ENCODE data around the gene PRKN.

DNA sequence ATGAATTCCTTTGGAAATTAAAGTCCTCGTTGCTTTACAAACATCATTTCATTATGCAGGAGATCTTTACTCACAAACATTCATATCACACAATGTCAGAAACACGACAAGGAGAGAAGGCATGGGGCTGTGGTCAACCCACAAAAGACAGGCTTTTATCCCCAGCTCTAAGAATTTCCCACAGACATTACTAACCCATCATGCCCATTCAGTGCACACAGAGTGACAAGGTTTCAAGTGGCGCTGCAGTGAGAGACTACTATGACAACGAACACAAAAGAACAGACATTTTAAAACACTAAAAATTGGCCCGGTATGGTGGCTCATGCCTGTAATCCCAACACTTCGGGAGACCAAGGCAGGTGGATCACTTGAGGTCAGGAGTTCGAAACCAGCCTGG lies 873.9 kb downstream of the PRKN start:
- TF ChIP-seq, protein P1, sequence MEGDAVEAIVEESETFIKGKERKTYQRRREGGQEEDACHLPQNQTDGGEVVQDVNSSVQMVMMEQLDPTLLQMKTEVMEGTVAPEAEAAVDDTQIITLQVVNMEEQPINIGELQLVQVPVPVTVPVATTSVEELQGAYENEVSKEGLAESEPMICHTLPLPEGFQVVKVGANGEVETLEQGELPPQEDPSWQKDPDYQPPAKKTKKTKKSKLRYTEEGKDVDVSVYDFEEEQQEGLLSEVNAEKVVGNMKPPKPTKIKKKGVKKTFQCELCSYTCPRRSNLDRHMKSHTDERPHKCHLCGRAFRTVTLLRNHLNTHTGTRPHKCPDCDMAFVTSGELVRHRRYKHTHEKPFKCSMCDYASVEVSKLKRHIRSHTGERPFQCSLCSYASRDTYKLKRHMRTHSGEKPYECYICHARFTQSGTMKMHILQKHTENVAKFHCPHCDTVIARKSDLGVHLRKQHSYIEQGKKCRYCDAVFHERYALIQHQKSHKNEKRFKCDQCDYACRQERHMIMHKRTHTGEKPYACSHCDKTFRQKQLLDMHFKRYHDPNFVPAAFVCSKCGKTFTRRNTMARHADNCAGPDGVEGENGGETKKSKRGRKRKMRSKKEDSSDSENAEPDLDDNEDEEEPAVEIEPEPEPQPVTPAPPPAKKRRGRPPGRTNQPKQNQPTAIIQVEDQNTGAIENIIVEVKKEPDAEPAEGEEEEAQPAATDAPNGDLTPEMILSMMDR (tag by site-specific recombination; IDR thresholded peaks at IDR 0.05) = no peak
- TF ChIP-seq ZNF114 (tag by site-specific recombination; IDR thresholded peaks at IDR 0.05) (no peak), ZNF140 (tag by site-specific recombination; IDR thresholded peaks at IDR 0.05) (no peak), ZNF350 (tag by site-specific recombination; IDR thresholded peaks at IDR 0.05) (no peak), ZNF274 (IDR thresholded peaks at IDR 0.05; ENCODE audit: low read length) (no peak), ZNF274 (tag by site-specific recombination; IDR thresholded peaks at IDR 0.05; ENCODE audit: borderline replicate concordance) (no peak), ZNF404 (tag by site-specific recombination; IDR thresholded peaks at IDR 0.05) (no peak), WT1 (tag by site-specific recombination; IDR thresholded peaks at IDR 0.05) (no peak), ZNF211 (tag by site-specific recombination; IDR thresholded peaks at IDR 0.05; ENCODE audit: low read depth) (no peak)
- TF ChIP-seq, protein P2, sequence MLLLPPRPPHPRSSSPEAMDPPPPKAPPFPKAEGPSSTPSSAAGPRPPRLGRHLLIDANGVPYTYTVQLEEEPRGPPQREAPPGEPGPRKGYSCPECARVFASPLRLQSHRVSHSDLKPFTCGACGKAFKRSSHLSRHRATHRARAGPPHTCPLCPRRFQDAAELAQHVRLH (tag by site-specific recombination; IDR thresholded peaks at IDR 0.05) = no peak
- TF ChIP-seq, protein P3, sequence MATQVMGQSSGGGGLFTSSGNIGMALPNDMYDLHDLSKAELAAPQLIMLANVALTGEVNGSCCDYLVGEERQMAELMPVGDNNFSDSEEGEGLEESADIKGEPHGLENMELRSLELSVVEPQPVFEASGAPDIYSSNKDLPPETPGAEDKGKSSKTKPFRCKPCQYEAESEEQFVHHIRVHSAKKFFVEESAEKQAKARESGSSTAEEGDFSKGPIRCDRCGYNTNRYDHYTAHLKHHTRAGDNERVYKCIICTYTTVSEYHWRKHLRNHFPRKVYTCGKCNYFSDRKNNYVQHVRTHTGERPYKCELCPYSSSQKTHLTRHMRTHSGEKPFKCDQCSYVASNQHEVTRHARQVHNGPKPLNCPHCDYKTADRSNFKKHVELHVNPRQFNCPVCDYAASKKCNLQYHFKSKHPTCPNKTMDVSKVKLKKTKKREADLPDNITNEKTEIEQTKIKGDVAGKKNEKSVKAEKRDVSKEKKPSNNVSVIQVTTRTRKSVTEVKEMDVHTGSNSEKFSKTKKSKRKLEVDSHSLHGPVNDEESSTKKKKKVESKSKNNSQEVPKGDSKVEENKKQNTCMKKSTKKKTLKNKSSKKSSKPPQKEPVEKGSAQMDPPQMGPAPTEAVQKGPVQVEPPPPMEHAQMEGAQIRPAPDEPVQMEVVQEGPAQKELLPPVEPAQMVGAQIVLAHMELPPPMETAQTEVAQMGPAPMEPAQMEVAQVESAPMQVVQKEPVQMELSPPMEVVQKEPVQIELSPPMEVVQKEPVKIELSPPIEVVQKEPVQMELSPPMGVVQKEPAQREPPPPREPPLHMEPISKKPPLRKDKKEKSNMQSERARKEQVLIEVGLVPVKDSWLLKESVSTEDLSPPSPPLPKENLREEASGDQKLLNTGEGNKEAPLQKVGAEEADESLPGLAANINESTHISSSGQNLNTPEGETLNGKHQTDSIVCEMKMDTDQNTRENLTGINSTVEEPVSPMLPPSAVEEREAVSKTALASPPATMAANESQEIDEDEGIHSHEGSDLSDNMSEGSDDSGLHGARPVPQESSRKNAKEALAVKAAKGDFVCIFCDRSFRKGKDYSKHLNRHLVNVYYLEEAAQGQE (tag by site-specific recombination; IDR thresholded peaks at IDR 0.05) = no peak
- TF ChIP-seq, protein P4, sequence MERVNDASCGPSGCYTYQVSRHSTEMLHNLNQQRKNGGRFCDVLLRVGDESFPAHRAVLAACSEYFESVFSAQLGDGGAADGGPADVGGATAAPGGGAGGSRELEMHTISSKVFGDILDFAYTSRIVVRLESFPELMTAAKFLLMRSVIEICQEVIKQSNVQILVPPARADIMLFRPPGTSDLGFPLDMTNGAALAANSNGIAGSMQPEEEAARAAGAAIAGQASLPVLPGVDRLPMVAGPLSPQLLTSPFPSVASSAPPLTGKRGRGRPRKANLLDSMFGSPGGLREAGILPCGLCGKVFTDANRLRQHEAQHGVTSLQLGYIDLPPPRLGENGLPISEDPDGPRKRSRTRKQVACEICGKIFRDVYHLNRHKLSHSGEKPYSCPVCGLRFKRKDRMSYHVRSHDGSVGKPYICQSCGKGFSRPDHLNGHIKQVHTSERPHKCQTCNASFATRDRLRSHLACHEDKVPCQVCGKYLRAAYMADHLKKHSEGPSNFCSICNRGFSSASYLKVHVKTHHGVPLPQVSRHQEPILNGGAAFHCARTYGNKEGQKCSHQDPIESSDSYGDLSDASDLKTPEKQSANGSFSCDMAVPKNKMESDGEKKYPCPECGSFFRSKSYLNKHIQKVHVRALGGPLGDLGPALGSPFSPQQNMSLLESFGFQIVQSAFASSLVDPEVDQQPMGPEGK (tag by site-specific recombination; IDR thresholded peaks at IDR 0.05) = no peak
